C4-2B (cell line): ENCODE data around the gene TSPAN31.

ENCODE experiments used
- ZFX ChIP-seq: fragments of 450-650 bp; IDR thresholded peaks from 2 replicates; pipeline ENCODE4 v1.6.1; 2017
- TF ChIP-seq, protein P1 (sequence below): fragments of 450-650 bp; conservative IDR thresholded peaks from 2 replicates; pipeline ENCODE4 v1.5.1; 2017; ENCODE audit warnings: mild to moderate bottlenecking

GRCh38 chr12:57777911-57778310, 33.1 kb downstream of the TSPAN31 start:
- TF ChIP-seq, protein P1, sequence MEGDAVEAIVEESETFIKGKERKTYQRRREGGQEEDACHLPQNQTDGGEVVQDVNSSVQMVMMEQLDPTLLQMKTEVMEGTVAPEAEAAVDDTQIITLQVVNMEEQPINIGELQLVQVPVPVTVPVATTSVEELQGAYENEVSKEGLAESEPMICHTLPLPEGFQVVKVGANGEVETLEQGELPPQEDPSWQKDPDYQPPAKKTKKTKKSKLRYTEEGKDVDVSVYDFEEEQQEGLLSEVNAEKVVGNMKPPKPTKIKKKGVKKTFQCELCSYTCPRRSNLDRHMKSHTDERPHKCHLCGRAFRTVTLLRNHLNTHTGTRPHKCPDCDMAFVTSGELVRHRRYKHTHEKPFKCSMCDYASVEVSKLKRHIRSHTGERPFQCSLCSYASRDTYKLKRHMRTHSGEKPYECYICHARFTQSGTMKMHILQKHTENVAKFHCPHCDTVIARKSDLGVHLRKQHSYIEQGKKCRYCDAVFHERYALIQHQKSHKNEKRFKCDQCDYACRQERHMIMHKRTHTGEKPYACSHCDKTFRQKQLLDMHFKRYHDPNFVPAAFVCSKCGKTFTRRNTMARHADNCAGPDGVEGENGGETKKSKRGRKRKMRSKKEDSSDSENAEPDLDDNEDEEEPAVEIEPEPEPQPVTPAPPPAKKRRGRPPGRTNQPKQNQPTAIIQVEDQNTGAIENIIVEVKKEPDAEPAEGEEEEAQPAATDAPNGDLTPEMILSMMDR = no peak
- TF ChIP-seq ZFX = no peak
